Lung (tissue), 12 donors: ENCODE data around the gene TSPAN14. TPM values are rescaled to one million over a fixed set of nuclear protein-coding genes. Genes with fewer than 3 reads are reported as not detected.
A peak's percentile ranks its signal among the peaks of the same experiment; 100 is the strongest.

Experiments used
- ATAC-seq: fragments of 200-7000 bp; cut with Tn5 transposase; one replicate; pipeline ENCODE4 v1.9.1; 2020; ENCODE audit warnings: moderate number of reproducible peaks; ENCODE audit not compliant: insufficient read depth, low FRiP score
- DNase-seq, 3 donors: peaks; one replicate each; pipeline ENCODE4 v3.0.0-alpha.2; 2013 to 2017
- H3K27ac ChIP-seq, 2 donors: one replicate each; pipeline ENCODE4 v1.5.1; 2013; ENCODE audit warnings: mild to moderate bottlenecking in 2 of 2, moderate library complexity in 2 of 2, control low read depth in 1 of 2, inconsistent platforms in 1 of 2, low read depth in 1 of 2, low read length in 1 of 2
- H3K27me3 ChIP-seq, 3 donors: one replicate each; pipeline ENCODE4 v1.5.1; 2013; ENCODE audit warnings: low read length in 2 of 3; ENCODE audit not compliant: control insufficient read depth in 3 of 3, insufficient read depth in 3 of 3
- H3K36me3 ChIP-seq, 4 donors: one replicate each; pipeline ENCODE4 v1.5.1; 2013; ENCODE audit warnings: low read length in 4 of 4, mild to moderate bottlenecking in 1 of 4, moderate library complexity in 1 of 4; ENCODE audit not compliant: control insufficient read depth in 4 of 4, insufficient read depth in 4 of 4
- H3K4me1 ChIP-seq, 5 donors: one replicate each; pipeline ENCODE4 v1.5.1; 2013; ENCODE audit warnings: low read length in 5 of 5, mild to moderate bottlenecking in 2 of 5, moderate library complexity in 1 of 5; ENCODE audit not compliant: control insufficient read depth in 5 of 5, insufficient read depth in 5 of 5
- H3K4me3 ChIP-seq: one replicate; pipeline ENCODE4 v1.5.1; 2013; ENCODE audit warnings: mild to moderate bottlenecking, control low read depth, moderate library complexity
- H3K9ac ChIP-seq, 2 donors: one replicate each; pipeline ENCODE4 v1.5.1; 2013; ENCODE audit warnings: low read length in 2 of 2, control low read depth in 1 of 2; ENCODE audit not compliant: insufficient read depth in 1 of 2
- H3K9me3 ChIP-seq, 4 donors: one replicate each; pipeline ENCODE4 v1.5.1; 2013; ENCODE audit warnings: low read length in 3 of 4, mild to moderate bottlenecking in 1 of 4, moderate library complexity in 1 of 4; ENCODE audit not compliant: control insufficient read depth in 4 of 4, insufficient read depth in 3 of 4
- CTCF ChIP-seq: IDR thresholded peaks from 2 replicates; pipeline ENCODE4 v1.5.1; 2012; ENCODE audit warnings: mild to moderate bottlenecking; ENCODE audit errors: control extremely low read depth, extremely low read depth
- WGBS, 2 donors: extraction: QIAGEN DNeasy Blood & Tissue Kit; methylation state at CpG; one replicate each; pipeline ENCODE4 v1.1.7; 2013; 5-methylcytosine and 5-hydroxymethylcytosine counted together
- polyA plus RNA-seq, 2 donors: library from polyadenylated mRNA; stranded (reverse); fragments of 200-250 nt; gene quantifications; one replicate each; pipeline ENCODE4 v1.2.1, GENCODE V29; 2013
- total RNA-seq, 2 donors: library from RNA; depleted of rRNA in 1 of 2; stranded (reverse); fragments of >200 nt in 1 of 2; gene quantifications; one replicate each; pipeline ENCODE4 v1.2.1, GENCODE V29; 2014 to 2021
- donor health status: control.
- donor health status: control.
- donor health status: Bipolar disorder and iron deficiency.
- donor health status: healthy.
- donor health status: DM: yes; HTN: yes; CAD: no.

Gene TSPAN14
- total and polyA plus RNA-seq, 4 donors, result 40.9 to 187 (median 116) TPM

DNA sequence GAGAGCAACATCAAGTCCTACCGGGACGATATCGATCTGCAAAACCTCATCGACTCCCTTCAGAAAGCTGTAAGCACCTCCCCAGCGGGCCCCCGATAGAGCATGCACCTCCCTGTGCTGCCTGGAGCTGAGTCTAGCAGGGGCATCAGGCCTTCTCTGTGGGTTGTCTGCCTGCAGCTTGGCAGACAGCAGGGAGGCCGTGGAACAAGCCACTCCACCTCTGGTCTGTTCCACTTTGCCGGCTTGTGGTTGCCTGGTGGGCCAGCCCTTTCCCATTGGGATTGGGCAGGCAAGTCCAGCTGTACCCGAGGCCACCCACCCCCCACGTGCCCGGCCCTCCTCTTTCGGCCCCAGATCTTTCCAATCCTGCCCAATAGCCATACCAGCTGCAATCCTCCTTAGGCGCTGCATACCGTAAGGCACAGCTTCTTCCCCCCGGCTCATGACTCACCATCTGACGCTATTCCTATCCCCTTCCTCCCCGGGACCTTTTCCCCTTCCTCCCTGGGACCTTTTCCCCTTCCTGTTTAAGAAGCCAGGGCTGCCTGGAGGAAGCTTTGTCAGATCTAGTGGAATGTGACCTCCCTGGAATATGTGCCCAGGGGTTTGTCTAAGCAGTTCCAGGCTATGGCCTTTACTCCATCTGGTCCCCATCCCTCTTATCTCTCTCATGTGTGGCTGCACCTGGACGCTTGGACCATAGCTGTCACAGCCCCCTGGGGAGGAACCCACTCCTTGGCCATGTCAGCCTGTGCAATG, 55.5 kb downstream of the TSPAN14 start:
- Histone ChIP-seq H3K9ac (no peak overlapping the region), H3K4me3 (no peak overlapping the region), H3K9me3 (no peaks in the 10 kb centered on the region), H3K27ac (peak overlapping the region; percentile 14 to 86), H3K36me3 (peaks cover 13 to 56% (median 27%) of the 10 kb centered on the region in 4 donors), H3K4me1 (peaks cover 0 to 26% (median 5%) of the 10 kb centered on the region in 5 donors), H3K27me3 (no peaks in the 10 kb centered on the region)
- peak in 1 of 3 donors; percentile 47 for DNase-seq
- no peak for ATAC-seq
- TF ChIP-seq CTCF, result no peak
- WGBS, 2 donors, result 64 to 69% methylated on average over 18 of the region's 18 CpGs

DNA sequence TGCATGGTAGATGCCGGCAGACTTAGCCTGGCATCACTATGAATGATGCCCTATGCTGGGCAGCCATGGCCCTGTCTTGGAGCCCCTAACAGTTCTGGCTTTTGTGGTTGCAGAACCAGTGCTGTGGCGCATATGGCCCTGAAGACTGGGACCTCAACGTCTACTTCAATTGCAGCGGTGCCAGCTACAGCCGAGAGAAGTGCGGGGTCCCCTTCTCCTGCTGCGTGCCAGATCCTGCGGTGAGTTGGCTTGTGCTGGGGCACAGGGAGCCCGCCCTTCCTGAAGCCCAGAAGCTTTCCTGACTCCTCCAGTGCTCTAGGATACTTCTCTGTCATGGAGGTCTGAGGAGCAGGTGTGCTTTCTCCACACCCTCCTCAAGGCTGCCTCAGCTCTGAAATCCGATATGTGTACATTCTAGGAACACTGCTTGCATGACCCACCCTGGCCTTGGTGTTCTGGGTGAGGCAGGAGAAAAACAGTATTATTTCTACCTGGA, 58.0 kb downstream of the TSPAN14 start:
- ATAC-seq, result no peak
- 83 to 88% methylated on average over 10 of the region's 10 CpGs for WGBS, 2 donors
- DNase-seq, result no peak
- no peak for TF ChIP-seq CTCF
- Histone ChIP-seq H3K27ac (no peak overlapping the region), H3K27me3 (no peaks in the 10 kb centered on the region), H3K4me1 (peaks cover 0 to 13% (median 0%) of the 10 kb centered on the region in 5 donors), H3K4me3 (no peak overlapping the region), H3K9ac (no peak overlapping the region), H3K36me3 (peaks cover 13 to 66% (median 36%) of the 10 kb centered on the region in 4 donors), H3K9me3 (no peaks in the 10 kb centered on the region)

DNA sequence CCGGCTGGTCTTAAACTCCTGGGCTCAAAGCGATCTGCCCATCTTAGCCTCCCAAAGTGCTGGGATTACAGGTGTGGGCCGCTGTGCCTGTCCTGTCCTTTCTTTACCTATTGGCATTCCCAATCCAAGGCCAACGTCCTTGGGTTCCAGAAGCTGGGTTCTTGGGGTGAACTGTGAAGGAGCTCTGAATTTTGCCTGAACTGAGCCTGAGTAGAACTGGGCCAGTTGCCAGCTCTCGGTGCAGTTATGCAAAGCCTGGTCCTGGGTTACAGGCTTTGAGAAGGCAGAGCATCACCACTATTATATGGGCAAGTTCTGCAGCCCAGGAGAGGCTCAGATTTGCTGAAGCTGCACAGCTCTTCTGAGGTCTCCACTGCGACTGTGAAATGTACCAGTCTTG, 59.0 kb downstream of the TSPAN14 start:
- Histone ChIP-seq H3K9ac (no peak overlapping the region), H3K36me3 (peaks cover 13 to 70% (median 34%) of the 10 kb centered on the region in 4 donors), H3K27ac (no peak overlapping the region), H3K4me1 (peaks cover 0 to 11% (median 0%) of the 10 kb centered on the region in 5 donors), H3K9me3 (no peaks in the 10 kb centered on the region), H3K27me3 (no peaks in the 10 kb centered on the region), H3K4me3 (no peak overlapping the region)
- WGBS, 2 donors, result 94 to 98% methylated on average over 6 of the region's 6 CpGs
- DNase-seq (no peak), ATAC-seq (no peak)
- TF ChIP-seq CTCF, result no peak
